Measurements from ENCODE around the gene OR5AL1. TPM values are rescaled to one million over a fixed set of nuclear protein-coding genes. Genes with fewer than 3 reads are reported as not detected.

OR5AL1 gene
- total and polyA plus RNA-seq, 4 donors, result not detected

DNA sequence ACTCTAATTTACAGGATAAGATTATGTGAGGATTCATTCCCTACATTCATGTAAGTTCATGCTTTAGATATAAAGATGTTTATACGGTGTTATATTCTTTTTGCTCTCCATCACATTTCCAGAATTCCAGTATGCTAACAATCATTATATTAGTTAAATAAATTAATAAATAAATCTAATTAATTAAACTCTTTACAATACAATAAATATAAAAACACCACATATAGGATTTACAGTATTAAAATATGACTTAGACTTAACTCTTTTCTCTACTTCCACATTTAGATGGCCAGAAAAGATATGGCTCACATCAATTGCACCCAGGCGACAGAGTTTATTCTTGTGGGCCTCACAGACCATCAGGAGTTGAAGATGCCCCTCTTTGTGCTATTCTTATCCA, 37.2 kb upstream of the OR5AL1 start, which contains the start of gene OR8U1:
Gene OR8U1 (plus strand): TSS at position 301 of the 400 bp plus-strand sequence. CDS start 0 bp downstream, at position 301.
- H3K9ac ChIP-seq (ENCODE audit: low read depth in 1 of 2, low read length in 2 of 2), result no peak within 1 kb of the TSS
- H3K27me3 ChIP-seq (ENCODE audit: control insufficient read depth in 4 of 4, insufficient read depth in 4 of 4, low read length in 3 of 4), result no peaks in the 10 kb centered on the region
- TF ChIP-seq RAD21 (IDR thresholded peaks at IDR 0.05), result no peak
- TF ChIP-seq NR2F2 (IDR thresholded peaks at IDR 0.05), result no peak
- no peak for TF ChIP-seq YY1 (IDR thresholded peaks at IDR 0.05)
- TF ChIP-seq, protein P1, sequence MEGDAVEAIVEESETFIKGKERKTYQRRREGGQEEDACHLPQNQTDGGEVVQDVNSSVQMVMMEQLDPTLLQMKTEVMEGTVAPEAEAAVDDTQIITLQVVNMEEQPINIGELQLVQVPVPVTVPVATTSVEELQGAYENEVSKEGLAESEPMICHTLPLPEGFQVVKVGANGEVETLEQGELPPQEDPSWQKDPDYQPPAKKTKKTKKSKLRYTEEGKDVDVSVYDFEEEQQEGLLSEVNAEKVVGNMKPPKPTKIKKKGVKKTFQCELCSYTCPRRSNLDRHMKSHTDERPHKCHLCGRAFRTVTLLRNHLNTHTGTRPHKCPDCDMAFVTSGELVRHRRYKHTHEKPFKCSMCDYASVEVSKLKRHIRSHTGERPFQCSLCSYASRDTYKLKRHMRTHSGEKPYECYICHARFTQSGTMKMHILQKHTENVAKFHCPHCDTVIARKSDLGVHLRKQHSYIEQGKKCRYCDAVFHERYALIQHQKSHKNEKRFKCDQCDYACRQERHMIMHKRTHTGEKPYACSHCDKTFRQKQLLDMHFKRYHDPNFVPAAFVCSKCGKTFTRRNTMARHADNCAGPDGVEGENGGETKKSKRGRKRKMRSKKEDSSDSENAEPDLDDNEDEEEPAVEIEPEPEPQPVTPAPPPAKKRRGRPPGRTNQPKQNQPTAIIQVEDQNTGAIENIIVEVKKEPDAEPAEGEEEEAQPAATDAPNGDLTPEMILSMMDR (IDR thresholded peaks at IDR 0.05; ENCODE audit: low read depth, low read length, missing input control), result no peak
- no peak for TF ChIP-seq EGR1 (IDR thresholded peaks at IDR 0.05; ENCODE audit: low read depth in 2 of 2)
- no peak for TF ChIP-seq FOXA2 (IDR thresholded peaks at IDR 0.05)
- TF ChIP-seq, protein P2, sequence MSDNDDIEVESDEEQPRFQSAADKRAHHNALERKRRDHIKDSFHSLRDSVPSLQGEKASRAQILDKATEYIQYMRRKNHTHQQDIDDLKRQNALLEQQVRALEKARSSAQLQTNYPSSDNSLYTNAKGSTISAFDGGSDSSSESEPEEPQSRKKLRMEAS (IDR thresholded peaks at IDR 0.05), result no peak
- no peak for TF ChIP-seq TAF1 (conservative IDR thresholded peaks at IDR 0.05)
- no peak for DNase-seq (ENCODE audit: low spot score)
- no peak within 1 kb of the TSS for H3K4me3 ChIP-seq (ENCODE audit: low read depth in 1 of 3, low read length in 3 of 3)
- no peak within 1 kb of the TSS for H3K27ac ChIP-seq (ENCODE audit: low read depth in 1 of 2, low read length in 2 of 2)
- peaks cover 0 to 4% (median 0%) of the 10 kb centered on the region in 4 donors for H3K9me3 ChIP-seq (ENCODE audit: control insufficient read depth in 4 of 4, low read length in 3 of 4)
- no peaks in the 10 kb centered on the region for H3K36me3 ChIP-seq (ENCODE audit: control insufficient read depth in 4 of 4, insufficient read depth in 3 of 4, low read depth in 1 of 4, low read length in 3 of 4)
- WGBS, result 67% methylated on average over 2 of the region's 2 CpGs
- H3K4me1 ChIP-seq (ENCODE audit: control insufficient read depth in 4 of 4, insufficient read depth in 4 of 4, low read length in 3 of 4), result no peaks in the 10 kb centered on the region

DNA sequence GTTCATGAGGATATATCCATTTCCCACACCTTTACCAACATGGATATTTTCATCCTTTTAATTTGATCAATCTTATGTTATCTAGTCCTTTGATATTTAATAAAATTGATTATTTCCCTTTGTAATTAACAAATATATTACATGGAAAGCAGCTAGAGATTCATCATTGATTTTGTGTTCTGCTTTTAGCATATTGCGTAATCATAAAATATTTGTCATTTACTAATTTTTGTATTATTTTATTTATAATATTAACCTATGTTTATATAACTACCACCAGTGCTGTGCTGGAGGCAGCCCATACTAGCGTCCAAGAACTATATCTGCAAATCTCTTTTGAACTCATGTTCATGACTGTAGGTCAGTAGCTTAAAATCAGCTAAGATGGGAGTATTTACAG, 32.4 kb upstream of the OR5AL1 start:
- Histone ChIP-seq H3K4me3 (ENCODE audit: low read depth in 1 of 3, low read length in 3 of 3) (no peak overlapping the region), H3K9ac (ENCODE audit: low read depth in 1 of 2, low read length in 2 of 2) (no peak overlapping the region), H3K36me3 (ENCODE audit: control insufficient read depth in 4 of 4, insufficient read depth in 3 of 4, low read depth in 1 of 4, low read length in 3 of 4) (no peaks in the 10 kb centered on the region), H3K9me3 (ENCODE audit: control insufficient read depth in 4 of 4, low read length in 3 of 4) (peaks cover 0 to 4% (median 0%) of the 10 kb centered on the region in 4 donors), H3K4me1 (ENCODE audit: control insufficient read depth in 4 of 4, insufficient read depth in 4 of 4, low read length in 3 of 4) (no peaks in the 10 kb centered on the region), H3K27me3 (ENCODE audit: control insufficient read depth in 4 of 4, insufficient read depth in 4 of 4, low read length in 3 of 4) (no peaks in the 10 kb centered on the region), H3K27ac (ENCODE audit: low read depth in 1 of 2, low read length in 2 of 2) (no peak overlapping the region)
- 72% methylated on average over 2 of the region's 2 CpGs for WGBS
- TF ChIP-seq, protein P3, sequence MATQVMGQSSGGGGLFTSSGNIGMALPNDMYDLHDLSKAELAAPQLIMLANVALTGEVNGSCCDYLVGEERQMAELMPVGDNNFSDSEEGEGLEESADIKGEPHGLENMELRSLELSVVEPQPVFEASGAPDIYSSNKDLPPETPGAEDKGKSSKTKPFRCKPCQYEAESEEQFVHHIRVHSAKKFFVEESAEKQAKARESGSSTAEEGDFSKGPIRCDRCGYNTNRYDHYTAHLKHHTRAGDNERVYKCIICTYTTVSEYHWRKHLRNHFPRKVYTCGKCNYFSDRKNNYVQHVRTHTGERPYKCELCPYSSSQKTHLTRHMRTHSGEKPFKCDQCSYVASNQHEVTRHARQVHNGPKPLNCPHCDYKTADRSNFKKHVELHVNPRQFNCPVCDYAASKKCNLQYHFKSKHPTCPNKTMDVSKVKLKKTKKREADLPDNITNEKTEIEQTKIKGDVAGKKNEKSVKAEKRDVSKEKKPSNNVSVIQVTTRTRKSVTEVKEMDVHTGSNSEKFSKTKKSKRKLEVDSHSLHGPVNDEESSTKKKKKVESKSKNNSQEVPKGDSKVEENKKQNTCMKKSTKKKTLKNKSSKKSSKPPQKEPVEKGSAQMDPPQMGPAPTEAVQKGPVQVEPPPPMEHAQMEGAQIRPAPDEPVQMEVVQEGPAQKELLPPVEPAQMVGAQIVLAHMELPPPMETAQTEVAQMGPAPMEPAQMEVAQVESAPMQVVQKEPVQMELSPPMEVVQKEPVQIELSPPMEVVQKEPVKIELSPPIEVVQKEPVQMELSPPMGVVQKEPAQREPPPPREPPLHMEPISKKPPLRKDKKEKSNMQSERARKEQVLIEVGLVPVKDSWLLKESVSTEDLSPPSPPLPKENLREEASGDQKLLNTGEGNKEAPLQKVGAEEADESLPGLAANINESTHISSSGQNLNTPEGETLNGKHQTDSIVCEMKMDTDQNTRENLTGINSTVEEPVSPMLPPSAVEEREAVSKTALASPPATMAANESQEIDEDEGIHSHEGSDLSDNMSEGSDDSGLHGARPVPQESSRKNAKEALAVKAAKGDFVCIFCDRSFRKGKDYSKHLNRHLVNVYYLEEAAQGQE (IDR thresholded peaks at IDR 0.05), result no peak
- TF ChIP-seq GABPA (IDR thresholded peaks at IDR 0.05 in 1 of 2, conservative IDR thresholded peaks at IDR 0.05 in 1 of 2) (no peak), HNF4G (IDR thresholded peaks at IDR 0.05) (no peak), FOXA1 (IDR thresholded peaks at IDR 0.05) (no peak), JUND (IDR thresholded peaks at IDR 0.05) (no peak), YY1 (IDR thresholded peaks at IDR 0.05) (no peak), RXRA (IDR thresholded peaks at IDR 0.05) (no peak), SP1 (IDR thresholded peaks at IDR 0.05) (no peak), NR2F2 (IDR thresholded peaks at IDR 0.05) (no peak)
- TF ChIP-seq, protein P2 (IDR thresholded peaks at IDR 0.05), result no peak
- TF ChIP-seq, protein P1 (IDR thresholded peaks at IDR 0.05; ENCODE audit: low read depth, low read length, missing input control), result no peak
- TF ChIP-seq, protein P4, sequence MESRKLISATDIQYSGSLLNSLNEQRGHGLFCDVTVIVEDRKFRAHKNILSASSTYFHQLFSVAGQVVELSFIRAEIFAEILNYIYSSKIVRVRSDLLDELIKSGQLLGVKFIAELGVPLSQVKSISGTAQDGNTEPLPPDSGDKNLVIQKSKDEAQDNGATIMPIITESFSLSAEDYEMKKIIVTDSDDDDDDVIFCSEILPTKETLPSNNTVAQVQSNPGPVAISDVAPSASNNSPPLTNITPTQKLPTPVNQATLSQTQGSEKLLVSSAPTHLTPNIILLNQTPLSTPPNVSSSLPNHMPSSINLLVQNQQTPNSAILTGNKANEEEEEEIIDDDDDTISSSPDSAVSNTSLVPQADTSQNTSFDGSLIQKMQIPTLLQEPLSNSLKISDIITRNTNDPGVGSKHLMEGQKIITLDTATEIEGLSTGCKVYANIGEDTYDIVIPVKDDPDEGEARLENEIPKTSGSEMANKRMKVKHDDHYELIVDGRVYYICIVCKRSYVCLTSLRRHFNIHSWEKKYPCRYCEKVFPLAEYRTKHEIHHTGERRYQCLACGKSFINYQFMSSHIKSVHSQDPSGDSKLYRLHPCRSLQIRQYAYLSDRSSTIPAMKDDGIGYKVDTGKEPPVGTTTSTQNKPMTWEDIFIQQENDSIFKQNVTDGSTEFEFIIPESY (IDR thresholded peaks at IDR 0.05), result no peak
- no peak for DNase-seq (ENCODE audit: low spot score)

All from liver (tissue), 9 donors.